Brain microvascular endothelial cell (primary cell): Measurements from ENCODE around the gene USP1.

Source experiments
- DNase-seq: peaks from one replicate; pipeline ENCODE4 v3.0.0-alpha.2; 2020
- H3K27ac ChIP-seq: fragments of 250-450 bp; sonication (Bioruptor Pico); 2 replicates; pipeline ENCODE4 v1.5.1; 2020; ENCODE audit warnings: mild to moderate bottlenecking, moderate library complexity
- H3K27me3 ChIP-seq: fragments of 250-450 bp; sonication (Bioruptor Pico); replicated peaks from 2 replicates; pipeline ENCODE4 v1.5.1; 2020; ENCODE audit warnings: mild to moderate bottlenecking
- H3K36me3 ChIP-seq: fragments of 250-450 bp; sonication (Bioruptor Pico); replicated peaks from 2 replicates; pipeline ENCODE4 v1.5.1; 2020; ENCODE audit warnings: mild to moderate bottlenecking
- H3K4me3 ChIP-seq: 2 replicates; pipeline ENCODE4 v1.5.1; 2011; ENCODE audit warnings: low read depth, mild to moderate bottlenecking, control low read depth, low read length, moderate library complexity
- in situ Hi-C: cut with HindIII; loops from 2 replicates; pipeline ENCODE4 v1.10.0; 2017; ENCODE audit warnings: low sequenced_read_pairs, low pct_ligation_motif_present
- TF ChIP-seq, protein P1 (sequence below): IDR thresholded peaks from 2 replicates; pipeline ENCODE4 v1.5.1; 2011; ENCODE audit warnings: low read depth, mild to moderate bottlenecking, moderate library complexity, low read length, control low read depth, inconsistent platforms; ENCODE audit errors: missing control alignments

The USP1 gene

GRCh38 chr1:62494137-62494536 is 57.3 kb downstream of the USP1 start:
- TF ChIP-seq, protein P1, sequence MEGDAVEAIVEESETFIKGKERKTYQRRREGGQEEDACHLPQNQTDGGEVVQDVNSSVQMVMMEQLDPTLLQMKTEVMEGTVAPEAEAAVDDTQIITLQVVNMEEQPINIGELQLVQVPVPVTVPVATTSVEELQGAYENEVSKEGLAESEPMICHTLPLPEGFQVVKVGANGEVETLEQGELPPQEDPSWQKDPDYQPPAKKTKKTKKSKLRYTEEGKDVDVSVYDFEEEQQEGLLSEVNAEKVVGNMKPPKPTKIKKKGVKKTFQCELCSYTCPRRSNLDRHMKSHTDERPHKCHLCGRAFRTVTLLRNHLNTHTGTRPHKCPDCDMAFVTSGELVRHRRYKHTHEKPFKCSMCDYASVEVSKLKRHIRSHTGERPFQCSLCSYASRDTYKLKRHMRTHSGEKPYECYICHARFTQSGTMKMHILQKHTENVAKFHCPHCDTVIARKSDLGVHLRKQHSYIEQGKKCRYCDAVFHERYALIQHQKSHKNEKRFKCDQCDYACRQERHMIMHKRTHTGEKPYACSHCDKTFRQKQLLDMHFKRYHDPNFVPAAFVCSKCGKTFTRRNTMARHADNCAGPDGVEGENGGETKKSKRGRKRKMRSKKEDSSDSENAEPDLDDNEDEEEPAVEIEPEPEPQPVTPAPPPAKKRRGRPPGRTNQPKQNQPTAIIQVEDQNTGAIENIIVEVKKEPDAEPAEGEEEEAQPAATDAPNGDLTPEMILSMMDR, result no peak
- H3K27me3 ChIP-seq, result no peaks in the 10 kb centered on the region
- in situ Hi-C loops, result no loop called here

GRCh38 chr1:62500210-62500609 is 63.4 kb downstream of the USP1 start:
- DNase-seq, result no peak
- Histone ChIP-seq H3K27ac (no peak overlapping the region), H3K4me3 (no peak overlapping the region), H3K36me3 (no peaks in the 10 kb centered on the region), H3K27me3 (no peaks in the 10 kb centered on the region)
- TF ChIP-seq, protein P1, result no peak
- in situ Hi-C loops, result no loop called here

More at GRCh38 chr1:62494137-62494536, 57.3 kb downstream of the USP1 start:
- Histone ChIP-seq H3K4me3 (no peak overlapping the region), H3K27ac (no peak overlapping the region), H3K36me3 (peaks cover 5% of the 10 kb centered on the region)
- no peak for DNase-seq
